GM19397 (cell line): Measurements from ENCODE around the gene SCGB1D4.
A peak's percentile ranks its signal among the peaks of the same experiment; 100 is the strongest.
"Not testable (repeated sequence)": the region's sequence is repeated elsewhere in the genome, so short reads cannot be mapped to it uniquely, and the experiment has no call there.

ENCODE experiments used
- ATAC-seq: cut with Tn5 transposase; IDR thresholded peaks from one replicate; pipeline ENCODE4 v1.9.1; 2021; ENCODE audit warnings: mild to moderate bottlenecking, moderate library complexity; ENCODE audit not compliant: unreplicated experiment

Gene SCGB1D4, protein sequence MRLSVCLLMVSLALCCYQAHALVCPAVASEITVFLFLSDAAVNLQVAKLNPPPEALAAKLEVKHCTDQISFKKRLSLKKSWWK

DNA sequence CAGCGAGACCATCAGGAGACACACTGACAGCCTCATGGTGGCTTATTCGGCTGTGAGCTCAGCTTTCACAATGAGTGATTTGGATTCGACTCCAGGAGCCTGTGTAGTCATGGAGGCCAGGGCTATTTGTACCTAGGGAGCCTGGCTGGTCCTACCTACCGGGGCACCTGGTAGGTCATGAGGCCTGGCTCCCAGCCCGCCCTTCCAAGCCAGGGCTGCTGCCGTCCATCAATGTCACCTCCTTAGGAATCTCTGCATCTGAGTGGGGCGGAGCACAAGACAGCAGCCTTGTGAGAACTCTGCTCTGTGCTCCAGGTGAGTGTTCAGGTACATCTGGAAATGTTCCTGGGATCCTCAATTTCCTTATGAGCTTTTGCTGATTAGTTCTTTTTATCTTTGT lies at the start of gene SCGB1D4:
TSS of gene SCGB1D4 (minus strand) at position 101 of the 400 bp plus-strand sequence. CDS start at position 36, 65 bp downstream.
- ATAC-seq = no peak

- ATAC-seq = no peak
Observed at GRCh38 chr11:62345861-62346260, 47.0 kb upstream of the SCGB1D4 start.

DNA sequence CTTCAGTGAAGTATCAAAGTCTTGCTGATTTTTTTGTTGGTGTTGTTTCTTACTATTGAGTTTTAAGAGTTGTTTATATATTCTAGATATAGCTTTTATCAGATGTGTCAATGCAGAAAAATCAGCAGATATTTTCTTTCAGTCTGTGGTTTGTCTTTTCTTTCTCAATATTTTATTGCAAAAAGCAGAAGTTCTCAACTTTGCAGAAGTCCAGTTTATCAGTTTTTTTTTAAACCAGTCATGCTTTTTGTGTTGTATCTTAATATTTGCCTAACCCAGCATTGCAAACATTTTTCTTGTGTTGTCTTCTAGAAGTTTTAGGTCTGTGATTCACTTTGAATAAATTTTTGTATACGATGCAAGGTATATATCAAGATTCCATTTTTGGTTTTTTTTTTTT lies 45.3 kb upstream of the SCGB1D4 start:
- ATAC-seq = no peak

GRCh38 chr11:62343646-62344190 lies 44.8 kb upstream of the SCGB1D4 start:
- not testable (repeated sequence) for ATAC-seq

- ATAC-seq = no peak
Observed at GRCh38 chr11:62341588-62341987, 42.7 kb upstream of the SCGB1D4 start.

- ATAC-seq = no peak
Observed at GRCh38 chr11:62340269-62340901, 41.5 kb upstream of the SCGB1D4 start.

GRCh38 chr11:62338218-62338617 lies 39.3 kb upstream of the SCGB1D4 start:
- ATAC-seq = no peak

GRCh38 chr11:62337303-62338181 lies 38.7 kb upstream of the SCGB1D4 start, which contains the start of gene ASRGL1:
Gene ASRGL1, plus strand, starts transcription at chr11:62337448. Its CDS starts 530 bp downstream, at chr11:62337978.
- ATAC-seq = peak; percentile 79

GRCh38 chr11:62336949-62337302 lies 38.1 kb upstream of the SCGB1D4 start:
- not testable (repeated sequence) for ATAC-seq

DNA sequence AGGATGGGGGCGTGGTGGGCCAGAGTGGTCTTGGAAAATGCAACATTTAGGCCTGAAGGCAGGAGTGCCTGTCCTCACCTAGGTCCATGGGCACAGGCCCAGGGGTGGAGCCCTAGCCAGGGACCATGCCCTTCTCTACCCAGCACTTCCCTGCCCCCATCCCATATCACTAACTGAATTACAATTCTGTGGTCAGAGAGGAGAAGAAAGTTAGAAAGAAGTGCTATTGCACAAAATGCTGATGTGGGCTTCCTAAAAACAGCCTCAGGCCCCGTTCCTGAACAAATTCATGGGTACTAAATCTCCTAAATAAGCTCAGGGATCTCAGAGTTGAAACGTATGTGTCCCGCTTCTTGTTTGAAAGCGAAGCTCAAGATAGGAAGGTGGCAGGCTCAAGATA lies 34.9 kb upstream of the SCGB1D4 start:
- ATAC-seq = no peak

DNA sequence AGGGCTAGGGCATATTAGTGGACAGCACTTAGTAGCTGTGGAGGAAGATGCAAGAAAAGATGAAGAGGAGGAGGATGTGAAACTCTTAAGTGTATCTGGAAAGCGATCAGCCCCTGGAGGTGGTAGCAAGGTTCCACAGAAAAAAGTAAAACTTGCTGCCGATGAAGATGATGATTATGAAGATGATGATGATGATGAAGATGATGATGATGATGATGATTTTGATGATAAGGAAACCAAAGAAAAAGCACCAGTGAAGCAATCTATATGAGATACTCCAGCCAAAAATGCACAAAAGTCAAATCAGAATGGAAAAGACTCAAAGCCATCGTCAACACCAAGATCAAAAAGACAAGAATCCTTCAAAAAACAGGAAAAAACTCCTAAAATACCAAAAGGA lies 32.4 kb upstream of the SCGB1D4 start:
- ATAC-seq = not testable (repeated sequence)

DNA sequence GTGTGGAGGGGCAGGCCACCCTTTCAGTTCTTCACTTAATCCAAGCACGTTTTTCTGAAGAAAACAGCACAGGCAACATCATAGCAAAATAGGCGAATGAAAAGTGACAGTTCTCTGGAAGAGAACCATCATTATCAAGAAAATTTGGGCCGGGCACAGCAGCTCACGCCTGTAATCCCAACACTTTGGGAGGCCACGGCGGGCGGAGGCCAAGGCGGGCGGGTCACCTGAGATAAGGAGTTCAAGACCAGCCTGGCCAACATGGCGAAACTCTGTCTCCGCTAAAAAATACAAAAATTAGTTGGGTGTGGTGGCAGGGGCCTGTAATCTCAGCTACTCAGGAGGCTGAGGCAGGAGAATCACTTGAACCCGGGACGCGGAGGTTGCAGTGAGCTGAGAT lies 28.7 kb upstream of the SCGB1D4 start:
- ATAC-seq = not testable (repeated sequence)

DNA sequence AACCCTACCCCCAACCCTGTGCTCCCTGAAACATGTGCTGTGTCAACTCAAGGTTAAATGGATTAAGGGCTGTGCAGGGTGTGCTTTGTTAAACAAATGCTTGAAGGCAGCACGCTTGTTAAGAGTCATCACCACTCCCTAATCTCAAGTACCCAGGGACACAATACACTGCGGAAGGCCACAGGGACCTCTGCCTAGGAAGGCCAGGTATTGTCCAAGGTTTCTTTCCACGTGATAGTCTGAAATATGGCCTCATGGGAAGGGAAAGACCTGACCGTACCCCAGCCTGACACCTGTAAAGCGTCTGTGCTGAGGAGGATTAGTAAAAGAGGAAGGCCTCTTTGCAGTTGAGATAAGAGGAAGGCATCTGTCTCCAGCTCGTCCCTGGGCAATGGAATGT lies 27.8 kb upstream of the SCGB1D4 start:
- not testable (repeated sequence) for ATAC-seq

DNA sequence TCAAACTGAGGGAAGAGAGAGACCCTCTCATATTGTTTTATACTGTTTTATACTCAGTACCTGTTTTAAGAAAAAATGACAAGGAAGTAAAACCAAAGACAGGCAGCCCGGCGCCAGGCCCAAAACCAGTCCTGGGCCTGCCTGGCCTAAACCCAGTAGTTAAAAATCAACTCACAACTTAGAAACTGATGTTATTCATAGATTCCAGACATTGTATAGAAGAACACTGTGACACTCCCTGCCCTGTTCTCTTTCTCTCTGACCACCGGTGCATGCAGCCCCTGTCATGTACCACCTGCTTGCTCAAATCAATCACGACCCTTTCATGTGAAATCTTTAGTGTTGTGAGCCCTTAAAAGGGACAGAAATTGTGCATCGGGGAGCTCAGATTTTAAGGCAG lies 26.9 kb upstream of the SCGB1D4 start:
- ATAC-seq = not testable (repeated sequence)

- ATAC-seq = no peak
Observed at GRCh38 chr11:62324731-62325556, 26.1 kb upstream of the SCGB1D4 start.

GRCh38 chr11:62322524-62322923 lies 23.6 kb upstream of the SCGB1D4 start:
- no peak for ATAC-seq

DNA sequence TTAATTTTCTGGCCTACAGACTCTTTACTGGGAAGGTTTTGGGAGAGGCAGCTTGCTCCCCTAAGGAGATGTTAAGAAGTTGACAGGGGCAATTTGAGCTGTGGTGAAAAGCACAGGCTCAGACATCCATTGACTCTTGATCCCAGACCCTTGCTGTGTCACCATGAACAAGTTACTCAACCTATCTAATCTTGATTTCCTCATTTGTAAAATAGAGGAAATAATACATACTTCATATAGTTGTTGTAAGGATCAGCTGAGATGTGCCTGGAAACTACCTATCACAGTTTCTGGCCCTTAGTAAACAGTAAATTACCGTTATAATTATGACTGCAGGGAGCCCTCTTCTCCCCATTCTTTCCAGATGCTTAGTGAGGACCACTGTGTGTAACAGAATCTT lies 16.6 kb upstream of the SCGB1D4 start:
- ATAC-seq = no peak

GRCh38 chr11:62309991-62310390 lies 11.1 kb upstream of the SCGB1D4 start:
- ATAC-seq = no peak

DNA sequence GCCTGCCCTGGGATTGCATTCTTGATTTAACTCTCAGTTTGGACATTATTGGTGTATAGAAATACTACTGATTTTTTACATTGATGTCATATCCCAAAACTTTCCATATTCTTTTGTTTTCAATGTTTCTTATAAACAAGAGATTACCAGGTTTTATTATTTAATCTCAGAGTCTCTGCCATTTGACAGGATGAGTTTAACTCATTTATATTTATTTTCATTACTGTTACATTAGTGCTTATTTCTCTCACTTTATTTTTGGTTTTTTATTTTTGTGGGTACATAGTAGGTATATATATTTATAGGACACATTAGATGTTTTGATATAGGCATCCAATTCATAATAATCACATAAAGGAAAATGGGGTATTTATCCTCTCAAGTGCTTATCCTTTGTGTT lies 9.1 kb upstream of the SCGB1D4 start:
- no peak for ATAC-seq

DNA sequence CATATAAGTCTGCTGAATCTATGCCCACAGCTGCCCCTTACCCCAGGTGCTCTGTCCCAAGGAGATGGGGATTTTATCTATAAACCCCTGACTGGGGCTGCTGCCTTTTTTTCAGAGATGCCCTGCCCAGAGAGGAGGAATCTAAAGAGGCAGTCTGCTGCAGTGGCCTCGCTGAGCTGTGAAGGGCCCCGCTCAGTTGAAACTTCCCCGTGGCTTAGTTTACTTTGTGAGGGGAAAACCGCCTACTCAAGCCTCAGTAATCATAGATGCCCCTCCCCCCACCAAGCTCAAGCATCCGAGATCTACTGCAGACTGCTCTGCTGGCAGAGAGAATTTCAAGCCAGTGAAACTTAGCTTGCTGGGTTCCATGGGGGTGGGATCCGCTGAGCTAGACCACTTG lies 7.4 kb upstream of the SCGB1D4 start:
- ATAC-seq = no peak

GRCh38 chr11:62295504-62295903 lies 3.4 kb downstream of the SCGB1D4 start:
- no peak for ATAC-seq
